Activated CD4-positive, CD25-positive, alpha-beta regulatory T cell (primary cell): ENCODE results near the gene KIF25.

ENCODE experiments used
- DNase-seq, 4 experiments: peaks; one replicate each; lab custom pipeline; 2025; lab: John Stamatoyannopoulos, UW

KIF25 gene

GRCh38 chr6:168016721-168017525 lies 19.5 kb downstream of the KIF25 start:
- DNase-seq: no peak

GRCh38 chr6:168017629-168018028 lies 20.2 kb downstream of the KIF25 start:
- DNase-seq: no peak

DNA sequence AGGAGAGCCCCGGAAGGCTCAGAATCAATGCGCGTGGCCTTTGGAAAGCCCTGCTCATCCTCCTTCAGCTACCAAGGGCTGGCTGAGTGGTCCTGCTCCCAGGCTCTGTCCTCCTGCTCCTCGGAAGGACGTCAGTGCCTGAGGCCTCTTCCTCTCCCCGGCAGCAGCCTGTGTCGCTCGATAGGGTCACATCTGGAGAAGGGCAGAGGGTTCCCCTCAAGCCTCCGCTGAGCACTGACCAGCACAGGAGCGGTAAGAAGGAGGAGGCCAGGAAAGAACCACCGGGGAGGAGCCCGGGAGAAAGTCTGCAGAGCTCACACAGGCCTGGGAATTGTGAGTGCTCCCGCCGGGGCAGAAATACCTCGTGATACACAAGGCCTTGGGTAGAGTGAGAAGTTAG lies 21.2 kb downstream of the KIF25 start:
- no peak for DNase-seq

DNA sequence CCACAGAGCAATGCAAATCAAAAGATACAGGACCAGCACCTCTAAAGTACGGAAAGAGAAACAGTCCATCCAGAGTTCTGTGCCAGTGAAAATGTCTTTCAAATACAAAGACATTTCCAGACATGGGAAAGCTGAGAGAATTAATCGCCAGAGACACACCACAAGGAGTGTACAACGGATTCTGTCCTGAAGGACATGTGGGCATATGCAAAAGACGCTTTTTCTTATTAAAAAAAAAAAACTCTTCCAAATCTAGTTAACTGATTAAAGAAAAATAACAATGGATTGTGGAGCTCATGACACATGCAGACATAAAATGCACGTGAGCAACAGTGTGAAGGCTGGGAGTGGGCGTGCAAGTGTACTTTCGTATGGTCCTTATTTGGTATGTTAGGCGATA lies 22.8 kb downstream of the KIF25 start:
- DNase-seq: no peak

DNA sequence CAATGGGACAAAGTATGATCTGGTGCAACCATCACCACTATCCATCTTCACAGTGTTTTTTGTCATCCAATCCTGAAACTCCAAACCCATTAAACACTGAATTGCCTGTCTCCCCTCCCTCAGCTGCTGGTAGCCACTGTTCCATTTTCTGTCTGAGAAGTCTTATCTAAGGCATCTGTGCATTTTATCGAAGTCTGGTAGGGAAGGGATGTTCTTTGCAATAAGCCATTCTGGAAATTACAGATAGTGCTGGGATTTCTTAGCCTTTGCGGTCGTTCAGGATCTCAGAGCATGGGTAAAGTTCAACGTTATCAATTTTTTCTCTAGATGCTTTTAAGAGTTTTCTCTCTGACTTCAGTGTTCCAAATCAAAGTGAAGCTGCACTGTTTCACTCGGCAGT lies 24.1 kb downstream of the KIF25 start:
- no peak for DNase-seq

DNA sequence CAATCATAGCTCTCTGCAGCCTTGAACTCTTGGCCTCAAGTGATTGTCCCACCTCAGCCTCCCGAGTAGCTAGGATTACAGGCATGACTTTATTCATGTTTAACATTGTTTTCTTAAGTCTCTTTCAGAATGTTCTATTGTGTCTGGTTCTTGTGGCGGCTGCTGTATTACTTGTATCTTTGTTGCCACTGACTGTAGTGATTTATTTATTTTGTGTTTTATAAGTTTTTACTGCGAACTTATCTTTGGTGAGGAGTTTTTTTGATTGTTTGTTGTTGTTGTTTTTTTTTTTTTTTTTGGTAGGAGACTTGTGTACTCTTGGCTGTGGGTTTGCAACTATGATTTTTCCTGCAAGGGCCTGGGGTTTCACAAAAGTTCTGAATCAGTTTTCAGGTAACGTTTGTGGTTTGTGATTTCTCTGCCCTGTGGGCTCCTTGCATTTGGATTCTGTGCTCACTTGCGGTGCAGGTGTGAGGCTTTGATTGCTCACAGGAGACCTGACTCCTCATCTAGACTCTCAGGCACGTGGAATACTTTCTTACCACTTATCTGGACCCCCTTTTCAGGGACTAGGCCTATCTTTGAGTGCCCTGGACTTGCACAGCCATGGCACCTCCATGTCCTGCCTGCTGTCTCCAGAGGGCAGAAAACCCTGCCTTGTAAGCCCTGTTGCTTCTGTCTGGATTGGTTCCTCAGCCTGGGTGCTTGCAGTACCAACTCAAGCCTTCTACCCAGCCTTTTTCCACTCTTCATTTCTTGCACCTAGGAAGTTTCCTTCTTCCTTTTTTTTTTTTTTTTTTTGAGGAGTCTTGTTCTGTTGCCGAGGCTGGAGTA lies 25.2 kb downstream of the KIF25 start:
- DNase-seq: no peak

- no peak for DNase-seq
Observed at GRCh38 chr6:168024951-168025510, 27.6 kb downstream of the KIF25 start.

DNA sequence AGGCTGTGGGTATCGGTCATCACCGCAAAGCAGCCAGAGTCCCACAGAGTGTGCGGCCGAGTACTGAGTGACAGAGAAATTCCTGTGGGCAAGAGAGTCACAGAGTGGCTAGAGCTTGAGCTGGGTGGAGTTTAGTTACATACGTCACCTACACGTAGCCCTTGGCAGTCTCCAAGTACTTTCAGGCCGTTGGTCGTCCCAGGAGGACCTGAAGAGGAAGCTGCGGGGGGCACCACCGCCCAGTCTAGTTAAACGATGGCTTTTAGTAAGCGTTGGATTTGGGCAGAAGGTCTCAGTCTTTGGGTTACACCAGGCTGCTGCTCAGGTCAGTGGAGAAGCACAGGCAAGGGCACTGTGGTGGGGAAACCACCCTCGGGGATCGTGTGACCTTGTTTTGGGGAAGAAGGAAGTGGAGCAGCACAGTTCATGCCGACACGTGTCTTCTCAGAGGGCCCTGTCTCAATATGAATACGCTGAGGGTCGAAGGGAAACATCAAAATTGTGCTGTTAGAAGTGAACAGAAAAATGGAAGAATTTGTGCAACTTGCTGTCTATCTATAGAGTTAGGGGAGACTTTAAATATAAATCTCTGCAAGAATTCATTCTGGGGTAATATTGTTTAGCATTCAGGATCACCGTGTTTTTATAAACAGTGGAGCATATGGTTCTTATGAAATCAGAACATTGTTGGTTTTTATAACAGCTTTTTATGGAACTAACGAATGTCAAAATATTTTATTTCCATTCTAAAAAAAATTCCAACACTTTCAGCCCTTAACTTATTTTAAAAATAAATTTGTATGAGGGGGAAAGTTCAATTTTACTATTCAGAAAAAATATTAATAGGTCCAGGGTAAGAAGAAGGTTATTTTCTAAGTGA lies 28.6 kb downstream of the KIF25 start:
- no peak for DNase-seq

DNA sequence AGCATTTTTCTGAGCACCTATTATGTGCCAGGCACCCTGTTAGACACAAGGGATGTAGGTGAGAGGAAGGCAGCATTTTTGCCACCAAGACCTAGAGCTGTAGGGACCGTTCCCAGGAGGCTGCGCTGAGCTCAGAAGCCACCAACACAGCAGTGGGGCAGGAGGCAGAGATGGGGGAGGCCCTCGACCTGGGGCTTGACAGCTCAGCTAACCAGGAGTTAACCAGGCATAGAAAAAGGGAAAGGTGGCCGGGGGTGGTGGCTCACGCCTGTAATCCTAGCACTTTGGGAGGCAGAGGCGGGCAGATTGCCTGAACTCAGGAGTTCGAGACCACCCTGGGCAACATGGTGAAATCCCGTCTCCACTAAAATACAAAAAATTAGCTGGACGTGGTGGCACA lies 29.5 kb downstream of the KIF25 start:
- DNase-seq: no peak

DNA sequence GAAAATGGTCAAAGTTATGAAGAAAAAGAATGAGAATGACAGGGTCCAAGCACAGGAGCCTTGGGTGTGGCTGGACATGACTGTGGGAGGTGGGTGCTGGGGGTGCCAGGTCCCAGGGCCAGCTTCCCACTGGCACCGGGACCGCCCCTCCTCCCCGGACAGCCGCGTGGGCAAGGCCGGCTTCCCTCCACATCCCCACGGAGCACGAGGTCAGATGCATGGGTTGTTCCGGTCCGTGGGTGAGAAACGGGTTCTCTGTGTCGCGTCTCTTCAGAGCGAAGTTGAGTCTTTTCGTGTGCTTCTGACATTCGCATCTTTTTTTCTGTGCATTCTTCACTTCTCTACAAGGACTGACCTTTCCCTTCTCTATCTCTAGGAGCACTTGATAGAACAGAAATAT lies 30.1 kb downstream of the KIF25 start:
- no peak for DNase-seq

GRCh38 chr6:168028181-168028580 lies 30.7 kb downstream of the KIF25 start:
- DNase-seq: no peak

- DNase-seq: no peak
Observed at GRCh38 chr6:168029459-168030217, 32.2 kb downstream of the KIF25 start.

GRCh38 chr6:168030218-168030746 lies 32.8 kb downstream of the KIF25 start:
- DNase-seq: no peak

GRCh38 chr6:168030908-168031307 lies 33.4 kb downstream of the KIF25 start:
- DNase-seq: no peak

- DNase-seq: no peak
Observed at GRCh38 chr6:168031411-168031971, 34.0 kb downstream of the KIF25 start.

GRCh38 chr6:168032005-168032760 lies 34.7 kb downstream of the KIF25 start:
- DNase-seq: no peak

DNA sequence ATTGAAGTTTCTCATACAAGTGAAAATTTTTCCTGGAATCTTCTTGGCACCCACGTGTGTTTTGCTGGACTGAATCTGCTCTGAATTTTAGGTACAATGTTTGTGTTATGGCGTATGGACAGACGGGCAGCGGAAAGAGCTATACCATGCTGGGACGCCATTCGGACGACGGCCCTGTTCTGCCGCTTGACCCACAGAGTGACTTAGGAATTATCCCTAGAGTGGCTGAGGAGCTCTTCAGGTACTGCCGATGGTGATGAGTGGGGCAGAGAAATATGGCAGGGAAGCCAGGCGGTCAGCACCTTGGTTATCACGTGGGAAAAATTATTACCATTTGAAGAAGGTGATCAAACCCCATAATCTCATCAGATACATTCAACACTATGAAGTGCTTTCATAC lies 36.3 kb downstream of the KIF25 start:
- no peak for DNase-seq

- no peak for DNase-seq
Observed at GRCh38 chr6:168034537-168034936, 37.1 kb downstream of the KIF25 start.

GRCh38 chr6:168035098-168035660 lies 37.7 kb downstream of the KIF25 start:
- no peak for DNase-seq
